Aortic smooth muscle cell (primary cell): ENCODE data around the gene RNF168. TPM values are rescaled to one million over a fixed set of nuclear protein-coding genes. Genes with fewer than 3 reads are reported as not detected.

Source experiments
- total RNA-seq: library from RNA; depleted of rRNA; stranded (reverse); fragments of >200 nt; gene quantifications from 2 replicates; pipeline ENCODE4 v1.2.3, GENCODE V29; 2014

RNF168 gene
- 17.4 and 22.2 TPM in 2 replicates for total RNA-seq

DNA sequence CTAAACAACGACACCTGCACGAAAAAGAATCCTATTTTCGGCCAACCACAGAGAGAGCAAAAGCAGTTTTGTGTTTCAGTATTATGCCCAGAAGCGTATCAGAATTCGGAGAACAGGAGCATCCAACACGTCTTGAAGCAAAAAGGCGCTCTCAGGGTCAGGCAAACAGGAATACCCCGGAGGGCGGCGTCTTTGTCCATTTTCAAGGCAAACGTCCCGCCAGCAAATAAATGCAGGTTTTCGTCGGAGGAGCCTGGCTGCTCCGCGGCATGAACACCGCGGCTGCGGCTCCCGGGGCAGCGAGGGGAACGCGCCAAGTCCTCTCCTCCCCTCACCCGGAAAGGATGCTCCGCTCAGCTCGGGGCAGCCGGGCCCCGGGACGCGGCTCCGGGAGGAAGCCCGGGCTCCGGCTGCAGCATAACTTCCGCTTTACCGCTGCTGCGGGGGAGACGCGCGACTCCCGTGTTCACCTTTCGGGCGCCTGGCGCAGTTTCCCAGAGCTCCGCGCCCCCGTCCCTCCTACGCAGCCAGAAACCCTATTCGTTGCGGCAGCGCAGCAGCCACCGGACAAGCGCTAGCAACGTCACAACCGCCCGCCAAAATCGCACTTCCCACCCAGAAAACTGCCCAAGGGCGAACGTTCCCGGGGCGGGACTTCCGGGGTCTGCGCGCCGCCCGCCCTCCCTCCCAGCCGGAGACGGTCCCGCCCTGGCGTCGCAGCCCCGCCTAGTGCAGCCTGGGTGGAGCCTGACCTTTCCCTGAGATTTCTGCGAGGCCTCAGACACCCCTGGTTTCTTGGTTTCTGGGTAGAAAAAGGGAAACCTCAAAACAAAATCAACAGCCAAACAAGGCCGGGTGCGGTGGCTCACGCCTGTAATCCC, at the start of gene RNF168:
Gene RNF168, minus strand, starts transcription at position 573 of the 881 bp plus-strand sequence. CDS start 595 bp downstream, outside the sequence.

DNA sequence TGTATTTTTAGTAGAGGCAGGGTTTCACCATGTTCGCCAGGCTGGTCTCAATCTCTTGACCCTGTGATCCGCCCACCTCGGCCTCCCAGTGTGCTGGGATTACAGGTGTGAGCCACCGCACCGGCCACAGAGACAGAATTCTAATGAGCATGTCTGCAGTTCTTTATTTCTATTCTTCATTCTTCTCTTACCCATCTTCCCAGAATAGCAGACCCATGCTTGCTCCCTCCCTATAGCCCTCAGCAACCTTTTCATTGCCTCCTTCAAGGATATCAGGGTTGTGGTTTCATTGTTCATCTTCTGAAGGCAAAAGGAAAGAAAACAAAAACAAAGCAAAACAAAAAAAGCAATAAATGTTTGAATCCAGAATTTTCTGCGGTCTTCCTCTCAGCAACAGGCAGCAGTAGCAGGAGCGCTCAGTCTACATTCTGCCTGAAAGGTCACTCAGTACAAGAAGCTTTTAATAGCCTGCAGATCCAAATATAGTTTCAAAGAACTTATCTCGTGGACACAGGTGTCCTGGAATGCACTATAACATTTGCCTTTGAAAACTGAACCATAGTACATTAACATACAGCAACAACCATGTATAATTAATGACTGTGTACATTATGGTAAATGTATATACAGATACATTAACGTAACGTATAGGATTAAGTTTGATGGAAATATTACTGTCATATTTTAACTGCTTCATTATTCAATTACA, 11.5 kb upstream of the RNF168 start, which contains the start of gene SMCO1:
Gene SMCO1, minus strand, starts transcription at position 434 of the 709 bp plus-strand sequence. Its CDS starts 137 bp downstream, at position 297.

GRCh38 chr3:196432137-196432879, 71.3 kb downstream of the RNF168 start, which contains the start of gene UBXN7:
Gene UBXN7, minus strand, starts transcription at chr3:196432427. Its CDS starts 28 bp downstream, at chr3:196432399.

Other genes starting within 250 kb of the RNF168 start
- gene PCYT1A, start 216.0 kb downstream of the RNF168 start, total RNA-seq, result 87.4 and 97.9 TPM in 2 replicates
- gene DYNLT2B, start 185.5 kb downstream of the RNF168 start, total RNA-seq, result 10.1 and 11.1 TPM in 2 replicates
- not detected in 2 replicates for gene TM4SF19, start 165.4 kb downstream of the RNF168 start, total RNA-seq
- 16.1 and 16.6 TPM in 2 replicates for gene UBXN7, start 71.3 kb downstream of the RNF168 start, total RNA-seq
- gene SMCO1, start 11.6 kb upstream of the RNF168 start, total RNA-seq, result not detected in 2 replicates
- 7.5 and 10.0 TPM in 2 replicates for gene WDR53, start 64.8 kb upstream of the RNF168 start, total RNA-seq
- 7.1 and 8.7 TPM in 2 replicates for gene FBXO45, start 64.9 kb upstream of the RNF168 start, total RNA-seq
- 2.9 and 3.5 TPM in 2 replicates for gene NRROS, start 135.9 kb upstream of the RNF168 start, total RNA-seq
- 3.3 and 3.7 TPM in 2 replicates for gene CEP19, start 208.5 kb upstream of the RNF168 start, total RNA-seq
- gene PIGX, start 208.6 kb upstream of the RNF168 start, total RNA-seq, result 27.1 and 28.8 TPM in 2 replicates
- 38.0 and 68.6 TPM in 2 replicates for gene PAK2, start 236.1 kb upstream of the RNF168 start, total RNA-seq